Epithelial cell of esophagus (primary cell): ENCODE data around the gene ENHO.

Source experiments
- DNase-seq: peaks from one replicate; pipeline ENCODE4 v3.0.0; 2010; ENCODE audit warnings: low read depth
- H3K4me3 ChIP-seq: 2 replicates; pipeline ENCODE4 v1.5.1; 2011; ENCODE audit warnings: mild to moderate bottlenecking, low read length, control low read depth
- TF ChIP-seq, protein P1 (sequence below): IDR thresholded peaks from 2 replicates; pipeline ENCODE4 v1.5.1; 2011; ENCODE audit warnings: low read depth, mild to moderate bottlenecking, low read length, control low read depth, inconsistent platforms; ENCODE audit not compliant: insufficient read depth; ENCODE audit errors: missing control alignments

Gene ENHO

DNA sequence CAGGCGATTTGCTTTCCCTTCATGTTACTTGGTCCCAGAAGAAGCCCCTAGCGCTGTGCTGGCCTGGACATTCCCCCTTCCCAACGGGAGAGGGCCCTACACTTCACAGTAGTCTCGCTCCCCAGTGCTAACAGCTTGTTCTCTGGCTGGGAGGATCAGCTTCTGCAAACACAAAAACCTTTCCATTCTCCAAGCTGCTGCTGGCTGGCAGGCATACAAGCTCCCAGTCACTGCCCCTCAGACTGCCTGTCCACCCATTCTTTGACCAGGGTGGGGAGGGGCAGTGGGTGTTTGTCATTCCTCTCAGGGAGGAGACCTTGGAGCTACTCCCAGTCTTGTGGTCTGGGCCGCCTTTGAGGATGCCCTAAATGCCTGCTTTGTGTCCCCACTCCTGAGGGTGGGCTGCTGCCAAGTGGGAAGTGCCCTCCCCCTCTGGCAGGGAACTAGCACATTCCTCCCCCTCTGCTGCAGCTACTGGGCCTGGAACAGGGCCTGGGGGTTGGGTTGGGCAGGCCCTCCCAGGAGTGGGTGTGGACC is 20.8 kb downstream of the ENHO start:
- DNase-seq: peak; percentile 11
- H3K4me3 ChIP-seq: no peak overlapping the region
- TF ChIP-seq, protein P1, sequence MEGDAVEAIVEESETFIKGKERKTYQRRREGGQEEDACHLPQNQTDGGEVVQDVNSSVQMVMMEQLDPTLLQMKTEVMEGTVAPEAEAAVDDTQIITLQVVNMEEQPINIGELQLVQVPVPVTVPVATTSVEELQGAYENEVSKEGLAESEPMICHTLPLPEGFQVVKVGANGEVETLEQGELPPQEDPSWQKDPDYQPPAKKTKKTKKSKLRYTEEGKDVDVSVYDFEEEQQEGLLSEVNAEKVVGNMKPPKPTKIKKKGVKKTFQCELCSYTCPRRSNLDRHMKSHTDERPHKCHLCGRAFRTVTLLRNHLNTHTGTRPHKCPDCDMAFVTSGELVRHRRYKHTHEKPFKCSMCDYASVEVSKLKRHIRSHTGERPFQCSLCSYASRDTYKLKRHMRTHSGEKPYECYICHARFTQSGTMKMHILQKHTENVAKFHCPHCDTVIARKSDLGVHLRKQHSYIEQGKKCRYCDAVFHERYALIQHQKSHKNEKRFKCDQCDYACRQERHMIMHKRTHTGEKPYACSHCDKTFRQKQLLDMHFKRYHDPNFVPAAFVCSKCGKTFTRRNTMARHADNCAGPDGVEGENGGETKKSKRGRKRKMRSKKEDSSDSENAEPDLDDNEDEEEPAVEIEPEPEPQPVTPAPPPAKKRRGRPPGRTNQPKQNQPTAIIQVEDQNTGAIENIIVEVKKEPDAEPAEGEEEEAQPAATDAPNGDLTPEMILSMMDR: no peak

DNA sequence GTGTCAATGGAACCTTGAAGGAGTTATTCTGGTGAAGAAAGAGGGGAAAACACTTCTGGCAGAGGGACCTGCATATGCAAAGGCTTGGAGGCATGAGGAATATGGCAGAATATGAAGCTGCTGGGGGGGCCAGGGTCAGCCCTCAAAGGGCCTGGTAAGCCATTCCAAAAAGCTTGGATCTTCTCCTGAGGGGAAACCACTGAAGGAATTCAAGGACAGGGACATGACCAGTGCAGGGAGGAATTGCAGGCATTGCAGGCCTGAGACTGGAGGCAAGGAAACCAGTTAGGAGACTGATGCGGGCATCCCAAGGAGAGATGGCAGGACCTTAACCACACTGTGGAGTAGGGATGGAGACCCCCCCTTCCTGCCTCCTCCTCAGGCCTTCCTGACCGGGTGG is 21.4 kb downstream of the ENHO start:
- H3K4me3 ChIP-seq: no peak overlapping the region
- TF ChIP-seq, protein P1: no peak
- DNase-seq: no peak

DNA sequence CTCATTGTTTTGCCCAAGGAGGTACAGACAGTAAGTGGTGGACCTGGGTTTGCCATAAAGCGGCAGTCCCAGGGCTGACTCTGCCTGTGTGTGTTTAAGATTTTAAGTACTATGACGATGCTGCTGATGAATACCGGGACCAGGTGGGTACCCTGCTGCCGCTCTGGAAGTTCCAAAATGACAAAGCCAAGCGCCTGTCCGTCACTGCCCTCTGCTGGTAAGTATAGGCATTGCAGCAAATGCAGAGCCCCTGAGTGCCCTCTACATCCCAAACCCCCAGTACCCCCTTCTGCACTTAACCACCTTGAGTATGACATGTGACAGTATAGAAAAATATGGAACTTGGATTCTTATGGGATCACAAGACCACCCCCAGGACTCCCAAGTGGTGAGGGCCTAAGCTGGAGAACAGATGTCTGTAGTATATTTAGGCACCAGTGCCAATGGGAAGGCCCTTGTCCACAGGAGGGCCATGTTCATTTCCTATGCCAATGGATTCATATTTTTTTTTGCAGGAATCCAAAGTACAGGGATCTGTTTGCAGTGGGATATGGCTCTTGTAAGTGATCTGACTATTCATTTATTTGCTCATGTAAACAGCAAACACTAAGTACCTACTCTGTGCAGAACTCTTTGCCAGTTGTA is 22.0 kb downstream of the ENHO start:
- H3K4me3 ChIP-seq: no peak overlapping the region
- TF ChIP-seq, protein P1: peak; percentile 99
- DNase-seq: peak; percentile 56

DNA sequence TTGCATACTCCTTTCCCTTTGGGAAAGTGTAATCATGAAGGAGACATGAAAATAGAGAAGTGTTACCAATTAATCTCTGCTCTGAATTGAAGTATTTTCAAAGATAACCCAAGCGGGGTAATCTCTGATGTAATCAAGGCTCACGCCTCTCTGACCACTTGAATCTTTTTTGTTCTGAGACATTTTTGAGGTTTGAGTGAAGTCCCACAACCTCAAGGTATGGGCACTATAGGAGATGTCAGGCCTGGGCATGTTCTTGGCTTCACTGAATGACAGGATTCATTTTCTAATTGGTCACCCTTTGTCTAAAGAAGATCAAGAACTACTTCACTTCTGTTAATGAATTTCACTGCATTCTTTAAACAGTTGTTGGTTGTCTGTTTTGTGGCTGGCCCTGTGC is 23.7 kb downstream of the ENHO start:
- TF ChIP-seq, protein P1: no peak
- DNase-seq: peak; percentile 51
- H3K4me3 ChIP-seq: no peak overlapping the region

DNA sequence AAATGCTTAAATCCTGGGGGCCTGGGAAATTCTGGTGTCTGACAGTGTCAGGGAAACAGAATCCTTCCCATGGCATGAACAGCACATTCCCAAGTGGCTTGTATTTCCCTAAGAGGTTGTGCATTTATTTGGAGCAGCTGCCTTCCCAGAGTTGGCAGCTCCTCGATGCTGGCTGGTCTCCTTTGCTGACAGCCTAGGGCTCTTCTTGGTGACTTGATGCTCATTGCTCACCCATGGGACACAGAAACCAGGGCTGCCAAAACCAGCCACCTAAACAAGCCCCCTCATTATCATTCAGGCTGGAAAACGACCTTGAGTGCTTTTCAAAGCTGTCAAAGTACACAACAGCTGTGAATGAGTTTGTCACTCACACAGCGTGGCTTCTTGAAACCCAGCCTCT is 24.2 kb downstream of the ENHO start:
- TF ChIP-seq, protein P1: no peak
- no peak overlapping the region for H3K4me3 ChIP-seq
- DNase-seq: no peak

DNA sequence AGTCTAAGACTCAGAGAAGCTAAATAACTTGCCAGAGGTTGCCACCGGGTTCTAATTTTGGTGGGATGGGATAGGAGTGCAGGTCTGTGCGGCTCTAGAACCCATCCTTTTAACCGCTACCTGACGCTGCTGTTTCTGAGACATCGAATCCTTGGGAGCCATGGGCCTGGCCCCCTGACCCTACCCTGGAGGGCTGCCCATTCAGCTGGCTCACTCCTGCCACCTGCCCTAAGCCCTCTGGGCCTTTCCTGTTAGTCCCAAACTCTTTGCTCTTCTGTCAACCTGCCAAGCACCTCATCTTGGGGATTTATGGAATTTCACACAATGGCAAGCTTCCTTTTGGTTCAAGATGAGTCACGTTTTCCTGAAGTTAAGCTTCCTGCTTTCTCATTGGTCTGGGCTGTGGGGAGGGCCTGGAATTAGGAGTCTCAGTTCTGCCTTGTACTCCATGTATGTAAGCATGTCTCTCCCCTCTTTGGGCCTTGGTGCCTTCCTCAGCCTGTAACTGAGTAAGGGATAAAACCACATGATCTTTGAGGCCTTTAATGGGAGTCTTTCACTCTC is 26.6 kb downstream of the ENHO start:
- TF ChIP-seq, protein P1: no peak
- peak; percentile 37 for DNase-seq
- H3K4me3 ChIP-seq: no peak overlapping the region
